Measurements from ENCODE around the gene NMNAT1. TPM values are rescaled to one million over a fixed set of nuclear protein-coding genes. Genes with fewer than 3 reads are reported as not detected.

NMNAT1 gene
- total RNA-seq, 1 experiment from 2014 or later, result 2.8 TPM

GRCh38 chr1:9960011-9960410, 16.7 kb downstream of the NMNAT1 start:
- Histone ChIP-seq H3K23me2 (ENCODE audit: insufficient read length, low read depth, low read length, poor library complexity, severe bottlenecking) (no peaks in the 10 kb centered on the region), H3K4me2 (ENCODE audit: insufficient read depth, insufficient read length, low read length) (no peak overlapping the region), H4K91ac (ENCODE audit: insufficient read length, low read depth, low read length) (no peak overlapping the region), H3K79me2 (ENCODE audit: insufficient read depth, low read length) (no peaks in the 10 kb centered on the region), H2BK5ac (ENCODE audit: insufficient read length, low read length) (no peak overlapping the region), H3K18ac (ENCODE audit: insufficient read length, low read depth, low read length) (no peak overlapping the region), H3K9me3 (ENCODE audit: control insufficient read depth, low read depth, low read length) (no peaks in the 10 kb centered on the region), H3T11ph (ENCODE audit: low read length) (no peak overlapping the region), H3K23ac (ENCODE audit: insufficient read length, low read depth, low read length) (no peak overlapping the region), H3K56ac (ENCODE audit: insufficient read length, low read depth, low read length) (no peak overlapping the region), H2BK120ac (ENCODE audit: low read depth, low read length, poor library complexity, severe bottlenecking) (no peak overlapping the region), H2BK12ac (ENCODE audit: insufficient read length, low read depth, low read length) (no peak overlapping the region), H3K79me1 (ENCODE audit: insufficient read depth, low read depth, low read length, poor library complexity, severe bottlenecking) (no peaks in the 10 kb centered on the region), H4K20me1 (ENCODE audit: control insufficient read depth, insufficient read depth, insufficient read length) (no peaks in the 10 kb centered on the region), H4K5ac (ENCODE audit: insufficient read length, low read depth, low read length) (no peak overlapping the region), H3K4me1 (ENCODE audit: insufficient read depth, low read length) (peaks cover 6% of the 10 kb centered on the region), H3K9ac (ENCODE audit: extremely low read depth, insufficient read length, low read length) (no peak overlapping the region), H3K14ac (ENCODE audit: insufficient read depth, low read length) (no peak overlapping the region), H2AFZ (ENCODE audit: low read length) (no peak overlapping the region), H3K4ac (ENCODE audit: low read depth, low read length) (no peak overlapping the region), H2AK5ac (ENCODE audit: insufficient read length, low read length) (no peak overlapping the region), H3K27me3 (ENCODE audit: insufficient read depth, low read length) (no peaks in the 10 kb centered on the region), H4K8ac (replicated peaks; ENCODE audit: insufficient read length, low read depth, low read length) (no peak overlapping the region), H2BK15ac (ENCODE audit: low read depth, low read length) (no peak overlapping the region), H2BK20ac (ENCODE audit: low read depth, low read length, poor library complexity, severe bottlenecking) (no peak overlapping the region), H3K27ac (ENCODE audit: insufficient read length, low read depth, low read length) (no peak overlapping the region)
- H3K27ac Mint-ChIP-seq, result no peak overlapping the region; a peak in 2 of 7 replicates
- H3K36me3 Mint-ChIP-seq (ENCODE audit: insufficient read depth in 1 of 3, low read depth in 3 of 3), result no peaks in the 10 kb centered on the region
- no peak for TF ChIP-seq CTCF (conservative IDR thresholded peaks at IDR 0.05)
- H3K27me3 Mint-ChIP-seq (ENCODE audit: low read depth), result no peaks in the 10 kb centered on the region
- no CpG with 5 or more reads among the region's 4 CpGs for WGBS (ENCODE audit: extremely low coverage, insufficient read length, low lambda C conversion rate)
- peaks cover 9 to 10% of the 10 kb centered on the region in 2 experiments for H3K4me1 Mint-ChIP-seq
- H3K4me3 Mint-ChIP-seq, result no peak overlapping the region
- no peak for DNase-seq
- H3K9me3 Mint-ChIP-seq, result no peaks in the 10 kb centered on the region
